GM23248 (cell line): ENCODE measurements around the gene CLK3. TPM values are rescaled to one million over a fixed set of nuclear protein-coding genes. Genes with fewer than 3 reads are reported as not detected.

ENCODE experiments used
- DNase-seq: peaks from one replicate; pipeline ENCODE4 v3.0.0-alpha.2; 2015
- H2AFZ ChIP-seq: fragments of 200-600 bp; sonication (generic); 2 replicates; pipeline ENCODE4 v1.6.1; 2016; ENCODE audit warnings: antibody characterized with exemption
- H3F3A ChIP-seq: fragments of 200-600 bp; sonication (generic); 2 replicates; pipeline ENCODE4 v1.6.1; 2016; ENCODE audit warnings: mild to moderate bottlenecking, antibody characterized with exemption, mixed run types; ENCODE audit not compliant: insufficient read depth
- H3K27ac ChIP-seq: fragments of 200-600 bp; sonication (generic); 2 replicates; pipeline ENCODE4 v1.5.1; 2016; ENCODE audit warnings: mild to moderate bottlenecking
- H3K27me3 ChIP-seq: fragments of 200-600 bp; sonication (generic); replicated peaks from 2 replicates; pipeline ENCODE4 v1.6.1; 2016; ENCODE audit warnings: mild to moderate bottlenecking; ENCODE audit not compliant: insufficient read depth
- H3K36me3 ChIP-seq: fragments of 200-600 bp; sonication (generic); 2 replicates; pipeline ENCODE4 v1.6.1; 2016; ENCODE audit warnings: low read depth, mild to moderate bottlenecking
- H3K4me1 ChIP-seq: fragments of 200-600 bp; sonication (generic); 2 replicates; pipeline ENCODE4 v1.6.1; 2016; ENCODE audit warnings: mild to moderate bottlenecking; ENCODE audit not compliant: insufficient read depth
- H3K4me2 ChIP-seq: fragments of 200-600 bp; sonication (generic); one replicate; pipeline ENCODE4 v1.6.1; 2016; ENCODE audit warnings: mild to moderate bottlenecking; ENCODE audit not compliant: unreplicated experiment
- H3K4me3 ChIP-seq: fragments of 200-600 bp; sonication (generic); 2 replicates; pipeline ENCODE4 v1.5.1; 2016; ENCODE audit warnings: mild to moderate bottlenecking
- H3K79me2 ChIP-seq: fragments of 200-600 bp; sonication (generic); 2 replicates; pipeline ENCODE4 v1.6.1; 2016; ENCODE audit warnings: mild to moderate bottlenecking; ENCODE audit not compliant: insufficient read depth
- H3K9ac ChIP-seq: fragments of 200-600 bp; sonication (generic); 2 replicates; pipeline ENCODE4 v1.6.1; 2016; ENCODE audit warnings: mild to moderate bottlenecking
- H3K9me2 ChIP-seq: fragments of 200-600 bp; sonication (generic); 2 replicates; pipeline ENCODE4 v1.6.1; 2016; ENCODE audit warnings: mixed run types, mild to moderate bottlenecking, moderate library complexity; ENCODE audit not compliant: insufficient read depth
- H3K9me3 ChIP-seq: fragments of 200-600 bp; sonication (generic); one replicate; pipeline ENCODE4 v1.6.1; 2017; ENCODE audit warnings: low read depth
- H4K20me1 ChIP-seq: fragments of 200-600 bp; sonication (generic); 2 replicates; pipeline ENCODE4 v1.6.0; 2016; ENCODE audit not compliant: insufficient read depth
- EZH2 ChIP-seq: fragments of 200-600 bp; sonication (generic); IDR thresholded peaks from 2 replicates; pipeline ENCODE4 v1.6.1; 2018; ENCODE audit warnings: antibody characterized with exemption, mild to moderate bottlenecking; ENCODE audit not compliant: insufficient read depth, poor library complexity, severe bottlenecking
- EZH2phosphoT487 ChIP-seq: fragments of 200-600 bp; sonication (generic); IDR thresholded peaks from 2 replicates; pipeline ENCODE4 v1.6.1; 2018; ENCODE audit warnings: antibody characterized with exemption, moderate library complexity, mild to moderate bottlenecking, low read depth; ENCODE audit not compliant: insufficient read depth
- WGBS, 2 experiments: methylation state at CpG; one replicate each; pipeline ENCODE4 v1.1.6; 2015 to 2017; ENCODE audit warnings: low lambda C conversion rate in 2 of 2, low coverage in 1 of 2; ENCODE audit errors: missing lambda C conversion rate in 2 of 2; 5-methylcytosine and 5-hydroxymethylcytosine counted together
- in situ Hi-C: fragments of 300-500 bp; cut with MboI; formaldehyde crosslinking; loops from 2 replicates; pipeline ENCODE4 v1.15.0; 2020
- polyA plus RNA-seq: library from polyadenylated mRNA; unstranded; fragments of >200 nt; fragmentation: Nextera tagmentation; extraction: Ambion mirVana; gene quantifications from 2 replicates; pipeline ENCODE4 v1.2.1, GENCODE V29; 2016
- total RNA-seq: library from RNA; depleted of rRNA; stranded (reverse); fragments of >200 nt; shearing (Covaris generic); gene quantifications from 2 replicates; pipeline ENCODE4 v1.2.3, GENCODE V29; 2014

CLK3 gene
- total and polyA plus RNA-seq, 2 experiments from 2014 or later = 41.9 to 67.9 TPM

DNA sequence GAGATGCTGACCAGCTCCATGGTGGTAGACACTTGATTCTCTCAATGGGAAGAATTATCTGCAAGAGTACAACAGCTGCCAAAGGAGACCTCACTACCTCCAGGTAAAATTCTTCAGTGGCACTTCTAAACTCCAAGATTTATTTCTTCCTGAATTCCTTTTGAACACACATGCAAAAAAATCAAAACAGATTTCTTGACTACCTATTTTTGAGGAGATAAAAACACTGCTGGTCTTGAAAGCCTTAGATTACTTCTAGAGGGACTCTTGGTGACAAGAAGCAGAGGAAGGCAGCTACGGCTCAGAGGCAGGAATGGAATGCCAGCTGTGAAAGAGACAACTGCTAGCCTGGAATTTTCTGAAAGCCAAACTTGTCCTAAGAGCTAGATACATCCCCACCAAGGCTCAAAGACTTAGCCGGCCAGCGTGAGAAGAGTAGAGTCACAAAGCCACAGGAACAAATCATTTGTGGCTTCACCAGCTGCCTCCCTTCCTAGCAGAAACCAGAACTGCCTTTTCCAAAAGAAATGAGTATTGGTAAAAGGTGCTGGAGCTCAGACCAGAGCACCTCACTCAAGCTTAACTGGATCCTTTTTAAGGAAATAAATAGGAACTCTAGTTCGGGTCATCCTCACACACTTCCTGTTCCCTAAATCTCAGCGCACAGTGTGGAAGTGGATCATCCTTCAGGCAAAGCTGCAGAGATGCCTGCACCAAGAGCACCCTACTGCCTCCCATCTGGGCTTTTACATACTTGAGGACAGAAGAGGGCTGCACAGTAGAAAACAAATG lies 32.6 kb downstream of the CLK3 start:
- WGBS, 2 experiments = 85 to 91% methylated on average over 5 of the region's 5 CpGs
- peaks cover 5% of the 10 kb centered on the region for H3K4me1 ChIP-seq
- TF ChIP-seq EZH2phosphoT487 = no peak
- no peak for TF ChIP-seq EZH2
- no peaks in the 10 kb centered on the region for H3K36me3 ChIP-seq
- H3K9me3 ChIP-seq = no peaks in the 10 kb centered on the region
- H3K79me2 ChIP-seq = peaks cover 59% of the 10 kb centered on the region
- no peak overlapping the region for H3K4me2 ChIP-seq
- no peaks in the 10 kb centered on the region for H3K27me3 ChIP-seq
- H4K20me1 ChIP-seq = no peaks in the 10 kb centered on the region
- H3K9me2 ChIP-seq = no peaks in the 10 kb centered on the region
- no peak for DNase-seq
- H3K4me3 ChIP-seq = no peak overlapping the region
- H3K27ac ChIP-seq = no peak overlapping the region
- H3K9ac ChIP-seq = no peak overlapping the region
- no peak overlapping the region for H2AFZ ChIP-seq
- in situ Hi-C loops = no loop called here
- peaks cover 4% of the 10 kb centered on the region; the same call in 1 of the 2 replicates for H3F3A ChIP-seq

DNA sequence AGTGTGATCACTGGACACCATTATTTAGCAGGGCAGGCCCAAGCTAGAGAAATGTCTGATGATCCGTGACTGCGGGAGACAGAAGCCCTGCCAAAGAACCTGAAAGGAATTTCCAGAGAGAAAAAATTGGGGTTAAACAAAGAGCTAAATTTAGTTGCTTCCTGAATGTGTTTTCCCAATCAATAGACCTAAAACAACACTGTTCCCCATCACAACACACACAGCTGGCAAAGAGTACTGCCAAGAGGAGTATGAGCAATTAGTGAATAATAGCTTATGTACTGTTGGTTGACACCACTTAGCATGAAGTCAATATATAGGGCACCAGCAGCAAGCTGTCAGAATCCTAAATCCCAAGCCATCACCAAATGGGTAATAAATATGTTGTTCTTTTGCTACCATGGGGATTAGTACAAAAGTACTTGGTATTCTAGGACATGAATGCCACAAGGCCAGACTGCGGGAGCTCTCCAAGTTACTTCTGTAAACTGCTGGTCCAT lies 35.7 kb downstream of the CLK3 start:
- Histone ChIP-seq H4K20me1 (peaks cover 5% of the 10 kb centered on the region), H3K79me2 (peaks cover 57% of the 10 kb centered on the region), H3K9me3 (no peaks in the 10 kb centered on the region), H3F3A (peaks cover 15% of the 10 kb centered on the region), H3K9me2 (no peaks in the 10 kb centered on the region), H3K9ac (no peak overlapping the region), H2AFZ (no peak overlapping the region), H3K4me1 (peaks cover 16% of the 10 kb centered on the region), H3K4me3 (no peak overlapping the region), H3K36me3 (no peaks in the 10 kb centered on the region), H3K27me3 (no peaks in the 10 kb centered on the region), H3K27ac (no peak overlapping the region), H3K4me2 (no peak overlapping the region)
- in situ Hi-C loops = no loop called here
- peak; percentile 37 for DNase-seq
- 76 to 78% methylated on average over 3 of the region's 3 CpGs for WGBS, 2 experiments
- no peak for TF ChIP-seq EZH2

DNA sequence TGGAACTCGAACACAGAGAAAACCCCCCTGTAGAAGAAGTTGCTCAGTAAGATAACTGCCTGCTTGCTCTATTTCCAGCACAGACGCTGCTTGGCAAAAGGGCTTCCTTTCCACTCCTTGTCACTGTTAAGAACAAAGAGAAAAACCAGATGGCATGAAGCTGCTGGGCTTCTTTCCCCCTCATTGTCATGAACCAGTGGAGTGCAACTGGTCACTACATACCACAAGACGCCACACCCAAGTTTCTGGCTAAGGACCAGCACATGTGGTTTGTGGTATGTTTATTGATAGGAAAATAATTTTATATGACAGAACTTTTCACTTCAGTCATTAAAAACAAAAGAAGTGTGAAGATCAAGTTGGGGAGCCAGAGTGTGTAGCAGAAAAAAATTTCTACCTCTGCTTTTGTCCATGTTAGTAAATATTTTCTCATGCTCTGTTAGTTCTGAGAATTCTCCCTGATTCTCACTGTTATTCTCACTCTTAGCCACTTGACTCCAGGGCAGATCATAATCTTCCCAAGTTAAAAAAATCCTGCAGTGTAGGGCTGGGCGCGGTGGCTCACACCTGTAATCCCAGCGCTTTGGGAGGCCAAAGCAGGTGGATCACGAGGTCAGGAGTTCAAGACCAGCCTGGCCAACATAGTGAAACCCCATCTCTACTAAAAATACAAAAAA lies 37.9 kb downstream of the CLK3 start:
- Histone ChIP-seq H4K20me1 (peaks cover 5% of the 10 kb centered on the region), H3K27ac (peak overlapping the region; percentile 54), H2AFZ (no peak overlapping the region), H3K4me2 (peak overlapping the region; percentile 28), H3K9ac (no peak overlapping the region), H3K9me2 (no peaks in the 10 kb centered on the region), H3K4me1 (peaks cover 29% of the 10 kb centered on the region), H3K27me3 (no peaks in the 10 kb centered on the region), H3K79me2 (peaks cover 57% of the 10 kb centered on the region), H3K4me3 (no peak overlapping the region), H3K9me3 (no peaks in the 10 kb centered on the region), H3K36me3 (no peaks in the 10 kb centered on the region), H3F3A (peaks cover 24% of the 10 kb centered on the region)
- DNase-seq = peak; percentile 79
- 56 to 59% methylated on average over 7 of the region's 7 CpGs for WGBS, 2 experiments
- in situ Hi-C loops = no loop called here
- TF ChIP-seq EZH2phosphoT487 (no peak), EZH2 (no peak)

DNA sequence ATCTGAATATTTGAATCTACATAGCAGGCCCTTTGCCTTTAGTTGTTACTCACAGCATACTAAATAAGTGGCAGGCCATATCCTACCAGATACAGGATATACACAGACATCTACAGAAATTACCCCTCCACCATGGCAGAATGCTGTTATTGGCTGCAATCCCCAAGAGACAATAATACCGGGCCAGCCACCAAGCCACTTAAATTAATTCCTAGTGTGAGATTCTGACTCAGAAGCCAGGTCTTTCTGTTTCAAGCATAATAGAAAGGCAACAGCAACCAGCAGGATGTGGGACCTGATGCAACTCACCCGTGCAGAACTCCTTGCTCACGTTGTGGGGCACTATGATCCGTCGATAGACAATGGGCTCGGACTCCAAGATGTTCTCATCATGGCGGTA lies 39.8 kb downstream of the CLK3 start:
- H2AFZ ChIP-seq = no peak overlapping the region
- H3K4me2 ChIP-seq = no peak overlapping the region
- no peaks in the 10 kb centered on the region for H3K36me3 ChIP-seq
- no peak overlapping the region for H3K4me3 ChIP-seq
- H3K27me3 ChIP-seq = no peaks in the 10 kb centered on the region
- 86 to 89% methylated on average over 7 of the region's 7 CpGs for WGBS, 2 experiments
- peak; percentile 15 for DNase-seq
- H3K79me2 ChIP-seq = peaks cover 48% of the 10 kb centered on the region
- H3K4me1 ChIP-seq = peaks cover 29% of the 10 kb centered on the region
- in situ Hi-C loops = no loop called here
- H4K20me1 ChIP-seq = peaks cover 5% of the 10 kb centered on the region
- H3F3A ChIP-seq = peaks cover 24% of the 10 kb centered on the region
- H3K27ac ChIP-seq = no peak overlapping the region
- no peak overlapping the region for H3K9ac ChIP-seq
- TF ChIP-seq EZH2phosphoT487 = no peak
- no peak for TF ChIP-seq EZH2
- no peaks in the 10 kb centered on the region for H3K9me3 ChIP-seq
- H3K9me2 ChIP-seq = no peaks in the 10 kb centered on the region
